CD4-positive, alpha-beta memory T cell (primary cell): Measurements from ENCODE around the gene BMAL2. TPM values are rescaled to one million over a fixed set of nuclear protein-coding genes. Genes with fewer than 3 reads are reported as not detected.

ENCODE experiments used
- CTCF ChIA-PET: fragments of 350-600 bp; sonication (Branson Sonifier 250); formaldehyde crosslinking; loops from one replicate; lab custom pipeline; 2021; ENCODE audit warnings: inconsistent platforms; ENCODE audit not compliant: partially characterized antibody; lab: Charles Lee
- POLR2A ChIA-PET: fragments of 350-600 bp; sonication (Branson Sonifier 250); formaldehyde crosslinking; loops from one replicate; lab custom pipeline; 2021; ENCODE audit not compliant: partially characterized antibody; lab: Charles Lee
- DNase-seq, 5 donors: peaks; one replicate each; pipeline versions ENCODE4 v3.0.0 to v3.0.0-alpha.2; 2020 to 2022; ENCODE audit warnings: mixed read lengths in 1 of 5
- H3K27ac ChIP-seq: one replicate; pipeline ENCODE4 v1.7.0; 2013; ENCODE audit warnings: low read depth, low read length
- H3K27me3 ChIP-seq: 2 replicates; pipeline ENCODE4 v1.7.0; 2013; ENCODE audit warnings: mild to moderate bottlenecking, low read length, moderate library complexity; ENCODE audit not compliant: insufficient read depth
- H3K36me3 ChIP-seq: 2 replicates; pipeline ENCODE4 v1.7.0; 2013; ENCODE audit warnings: mild to moderate bottlenecking, low read length, moderate library complexity; ENCODE audit not compliant: insufficient read depth
- H3K4me1 ChIP-seq: 2 replicates; pipeline ENCODE4 v1.7.0; 2013; ENCODE audit warnings: mild to moderate bottlenecking, low read length, moderate library complexity; ENCODE audit not compliant: insufficient read depth
- H3K4me3 ChIP-seq, 2 donors: one replicate each; pipeline ENCODE4 v1.7.0; 2013; ENCODE audit warnings: low read length in 2 of 2, mild to moderate bottlenecking in 1 of 2
- H3K9me3 ChIP-seq, 2 donors: one replicate each; pipeline ENCODE4 v1.7.0; 2013; ENCODE audit warnings: low read length in 2 of 2, control low read depth in 1 of 2; ENCODE audit not compliant: control insufficient read depth in 1 of 2
- H3K27ac Mint-ChIP-seq, 7 donors: one replicate each; pipeline ENCODE4 v1.8.0; 2020 to 2021; ENCODE audit warnings: mixed read lengths in 7 of 7, mild to moderate bottlenecking in 6 of 7, inconsistent platforms in 3 of 7, moderate library complexity in 3 of 7
- H3K27me3 Mint-ChIP-seq, 2 donors: one replicate each; pipeline ENCODE4 v1.8.0; 2020 to 2021; ENCODE audit warnings: mixed read lengths in 2 of 2
- H3K36me3 Mint-ChIP-seq, 2 donors: one replicate each; pipeline ENCODE4 v1.8.0; 2020 to 2021; ENCODE audit warnings: mixed read lengths in 2 of 2, inconsistent platforms in 1 of 2, mild to moderate bottlenecking in 1 of 2
- H3K4me1 Mint-ChIP-seq, 4 donors: one replicate each; pipeline ENCODE4 v1.8.0; 2020 to 2021; ENCODE audit warnings: mixed read lengths in 4 of 4, mild to moderate bottlenecking in 1 of 4
- H3K4me3 Mint-ChIP-seq, 8 donors: one replicate each; pipeline ENCODE4 v1.8.0; 2020 to 2021; ENCODE audit warnings: mixed read lengths in 8 of 8, mild to moderate bottlenecking in 7 of 8, moderate library complexity in 6 of 8, inconsistent platforms in 3 of 8
- H3K9me3 Mint-ChIP-seq, 8 donors: one replicate each; pipeline ENCODE4 v1.8.0; 2020 to 2021; ENCODE audit warnings: mixed read lengths in 8 of 8, mild to moderate bottlenecking in 5 of 8, inconsistent platforms in 3 of 8, moderate library complexity in 1 of 8
- intact Hi-C: fragments of 100-400 bp; cut with micrococcal nuclease; formaldehyde crosslinking; loops from one replicate; pipeline ENCODE4 v1.15.1; 2023
- polyA plus RNA-seq, 2 donors: library from polyadenylated mRNA; unstranded; fragments of 300-500 nt; fragmentation: Illumina TruSeq; gene quantifications; one replicate each; pipeline ENCODE4 v1.2.3, GENCODE V29; 2021
- total RNA-seq, 2 experiments: library from RNA; stranded (reverse); gene quantifications; one replicate each; pipeline ENCODE4 v1.2.3, GENCODE V29; 2021

The BMAL2 gene
- total and polyA plus RNA-seq, 4 experiments from 2014 or later, result 0.17 to 0.32 (median 0.20) TPM; not detected in 1

- H3K27ac ChIP-seq, result no peak overlapping the region
- no peaks in the 10 kb centered on the region for H3K9me3 ChIP-seq
- H3K36me3 ChIP-seq, result no peaks in the 10 kb centered on the region
- H3K27me3 Mint-ChIP-seq, result peaks cover 0 to 7% of the 10 kb centered on the region in 2 donors
- H3K4me1 Mint-ChIP-seq, result no peaks in the 10 kb centered on the region
- no peak overlapping the region for H3K4me3 ChIP-seq
- no peaks in the 10 kb centered on the region for H3K4me1 ChIP-seq
- no peaks in the 10 kb centered on the region for H3K27me3 ChIP-seq
- H3K4me3 Mint-ChIP-seq, result no peak overlapping the region
- no peaks in the 10 kb centered on the region for H3K36me3 Mint-ChIP-seq
- H3K9me3 Mint-ChIP-seq, result peaks cover 0 to 4% (median 0%) of the 10 kb centered on the region in 8 donors
- no peak for DNase-seq
- POLR2A ChIA-PET, result no interaction called here
- CTCF ChIA-PET, result no interaction called here
- intact Hi-C loops, result no loop called here
- no peak overlapping the region for H3K27ac Mint-ChIP-seq
These were observed 34.4 kb downstream of the BMAL2 start for GRCh38 chr12:27367078-27367477.

GRCh38 chr12:27382171-27382795 lies 49.6 kb downstream of the BMAL2 start:
- Mint-ChIP-seq H3K4me1 (no peaks in the 10 kb centered on the region), H3K9me3 (no peaks in the 10 kb centered on the region), H3K27me3 (no peaks in the 10 kb centered on the region), H3K27ac (no peak overlapping the region), H3K4me3 (no peak overlapping the region), H3K36me3 (no peaks in the 10 kb centered on the region)
- ChIA-PET CTCF (interaction anchor here (0.9 to 4.0 kb wide), 3 partner anchors 10 to 34 kb away, joined by 3 to 19 read pairs (median 8); no protein-coding TSS in a partner anchor), POLR2A (no interaction called here)
- H3K36me3 ChIP-seq, result no peaks in the 10 kb centered on the region
- H3K4me1 ChIP-seq, result no peaks in the 10 kb centered on the region
- H3K27ac ChIP-seq, result no peak overlapping the region
- H3K4me3 ChIP-seq, result no peak overlapping the region
- intact Hi-C loops, result no loop called here
- H3K27me3 ChIP-seq, result no peaks in the 10 kb centered on the region
- H3K9me3 ChIP-seq, result no peaks in the 10 kb centered on the region
- DNase-seq, result no peak

Other genes with a start within 250 kb of the BMAL2 start
- 10 to 100 TPM; 17.2 to 21.8 TPM for gene STK38L, start 88.5 kb upstream of the BMAL2 start, total RNA-seq
- gene STK38L, start 88.5 kb upstream of the BMAL2 start, polyA plus RNA-seq, result 10 to 100 TPM in 1 of 2 donors, 1 to 10 TPM in 1; 8.4 to 13.3 TPM
- gene SMCO2, start 113.9 kb downstream of the BMAL2 start, total RNA-seq, result not detected
- gene SMCO2, start 113.9 kb downstream of the BMAL2 start, polyA plus RNA-seq, result not detected
- 1 to 10 TPM; 5.2 to 6.5 TPM for gene PPFIBP1, start 191.4 kb downstream of the BMAL2 start, total RNA-seq
- gene PPFIBP1, start 191.4 kb downstream of the BMAL2 start, polyA plus RNA-seq, result 1 to 10 TPM; 2.1 to 2.3 TPM